GM12878 (cell line): ENCODE measurements around the gene C19orf67. TPM values are rescaled to one million over a fixed set of nuclear protein-coding genes. Genes with fewer than 3 reads are reported as not detected.

Source experiments
- ATAC-seq: fragments of 200-7000 bp; cut with Tn5 transposase; 3 replicates; pipeline ENCODE4 v1.9.1; 2020; ENCODE audit warnings: mild to moderate bottlenecking, moderate library complexity
- BruUV-seq: library from RNA; stranded (reverse); fragments of 400-500 nt; replicated peaks from 2 replicates; lab custom pipeline; 2021; lab: Mats Ljungman, UMichigan
- CTCF ChIA-PET: fragments of 300-600 bp; sonication (Branson Sonifier 250); formaldehyde crosslinking; extraction: SDS; loops from one replicate; lab custom pipeline; 2021; ENCODE audit warnings: inconsistent platforms; lab: Yijun Ruan, JAX
- POLR2A ChIA-PET: fragments of 350-600 bp; formaldehyde crosslinking; extraction: SDS; loops from one replicate; lab custom pipeline; 2021; ENCODE audit warnings: inconsistent platforms; lab: Charles Lee
- RAD21 ChIA-PET: fragments of 300-600 bp; sonication (Branson Sonifier 250); formaldehyde crosslinking; loops from one replicate; lab custom pipeline; 2023; ENCODE audit warnings: antibody characterized with exemption; ENCODE audit not compliant: unreplicated experiment; lab: Charles Lee
- SMC1A ChIA-PET: fragments of 300-600 bp; sonication (Branson Sonifier 250); formaldehyde crosslinking; loops from one replicate; lab custom pipeline; 2023; ENCODE audit not compliant: unreplicated experiment, uncharacterized antibody; lab: Charles Lee
- DNase-seq: peaks from one replicate; pipeline ENCODE4 v3.0.0-alpha.2; 2011; ENCODE audit warnings: low read depth, low spot score
- FAIRE-seq: peaks from 3 replicates; lab custom pipeline; 2011; peaks lifted over from hg19 to GRCh38; lab: Jason Lieb, UNC
- H2AFZ ChIP-seq: 2 replicates; pipeline ENCODE4 v1.6.0; 2011; ENCODE audit warnings: low read depth, low read length, control low read depth; ENCODE audit not compliant: control insufficient read depth
- H3K27ac ChIP-seq: 2 replicates; pipeline ENCODE4 v1.5.1; 2011; ENCODE audit warnings: control low read depth; ENCODE audit not compliant: control insufficient read depth, insufficient read depth
- H3K27me3 ChIP-seq, 2 experiments: replicated peaks in 1 of 2; 2 replicates each; pipeline versions ENCODE4 v1.6.0 to v1.6.1; 2011; ENCODE audit warnings: low read length in 1 of 2; ENCODE audit not compliant: control insufficient read depth in 2 of 2, insufficient read depth in 2 of 2
- H3K36me3 ChIP-seq, 2 experiments: 2 replicates each; pipeline ENCODE4 v1.5.1; 2011; ENCODE audit warnings: low read length in 1 of 2; ENCODE audit not compliant: control insufficient read depth in 2 of 2, insufficient read depth in 2 of 2
- H3K4me1 ChIP-seq: 2 replicates; pipeline ENCODE4 v1.6.1; 2011; ENCODE audit warnings: mild to moderate bottlenecking, low read length, moderate library complexity, mixed read lengths; ENCODE audit not compliant: control insufficient read depth, insufficient read depth
- H3K4me2 ChIP-seq: 2 replicates; pipeline ENCODE4 v1.6.0; 2011; ENCODE audit warnings: control low read depth; ENCODE audit not compliant: control insufficient read depth, insufficient read depth
- H3K4me3 ChIP-seq: fragments of 200-600 bp; sonication (generic); 2 replicates; pipeline ENCODE4 v1.5.1; 2016
- H3K79me2 ChIP-seq: 2 replicates; pipeline ENCODE4 v1.6.0; 2011; ENCODE audit warnings: low read length; ENCODE audit not compliant: control insufficient read depth, insufficient read depth
- H3K9ac ChIP-seq: 2 replicates; pipeline ENCODE4 v1.8.0; 2011; ENCODE audit warnings: low read length, control low read depth, mixed read lengths; ENCODE audit not compliant: control insufficient read depth, insufficient read depth
- H3K9me3 ChIP-seq: replicated peaks from 3 replicates; pipeline ENCODE4 v1.5.1; 2011; ENCODE audit warnings: mild to moderate bottlenecking, low read length; ENCODE audit not compliant: control insufficient read depth, insufficient read depth
- H4K20me1 ChIP-seq: 2 replicates; pipeline ENCODE4 v1.6.0; 2011; ENCODE audit not compliant: control insufficient read depth, insufficient read depth
- CBX5 ChIP-seq: sonication (generic); IDR thresholded peaks from 2 replicates; pipeline ENCODE4 v1.6.1; 2016; ENCODE audit warnings: low read depth, moderate library complexity, mild to moderate bottlenecking, inconsistent platforms
- CREB1 ChIP-seq: IDR thresholded peaks from 2 replicates; pipeline ENCODE4 v1.6.1; 2012; ENCODE audit warnings: low read depth, mild to moderate bottlenecking, inconsistent platforms
- EZH2 ChIP-seq: IDR thresholded peaks from 2 replicates; pipeline ENCODE4 v1.6.1; 2012; ENCODE audit warnings: low read depth, mild to moderate bottlenecking, control low read depth, inconsistent platforms, low read length, borderline replicate concordance; ENCODE audit not compliant: control insufficient read depth
- HCFC1 ChIP-seq: fragments of 150-350 bp; IDR thresholded peaks from 2 replicates; pipeline ENCODE4 v1.6.1; 2014; ENCODE audit warnings: low read length
- IKZF2 ChIP-seq, 2 experiments: fragments of 450-650 bp; IDR thresholded peaks; 2 replicates each; pipeline ENCODE4 v1.6.1; 2017; ENCODE audit warnings: mild to moderate bottlenecking in 2 of 2, moderate library complexity in 2 of 2
- IRF4 ChIP-seq: IDR thresholded peaks from 2 replicates; pipeline ENCODE4 v1.6.1; 2011; ENCODE audit warnings: low read depth, low read length
- MEF2A ChIP-seq: IDR thresholded peaks from 2 replicates; pipeline ENCODE4 v1.6.1; 2011; ENCODE audit warnings: low read depth, mild to moderate bottlenecking, low read length, moderate library complexity; ENCODE audit not compliant: insufficient read depth
- MTA2 ChIP-seq: fragments of 450-650 bp; IDR thresholded peaks from 2 replicates; pipeline ENCODE4 v1.6.1; 2016; ENCODE audit warnings: low read depth, mild to moderate bottlenecking, moderate library complexity
- MTA3 ChIP-seq: IDR thresholded peaks from 2 replicates; pipeline ENCODE4 v1.6.1; 2012; ENCODE audit warnings: low read length, inconsistent platforms, borderline replicate concordance
- NBN ChIP-seq: fragments of 450-650 bp; IDR thresholded peaks from 2 replicates; pipeline ENCODE4 v1.6.1; 2016
- NR2C2 ChIP-seq: IDR thresholded peaks from 2 replicates; pipeline ENCODE4 v1.6.1; 2011; ENCODE audit warnings: borderline replicate concordance, low read depth; ENCODE audit not compliant: control insufficient read depth, insufficient read length
- SMAD1 ChIP-seq: fragments of 450-650 bp; IDR thresholded peaks from 2 replicates; pipeline ENCODE4 v1.6.1; 2018; ENCODE audit warnings: mild to moderate bottlenecking, low read depth; ENCODE audit not compliant: partially characterized antibody
- SMARCA5 ChIP-seq: fragments of 450-650 bp; IDR thresholded peaks from 2 replicates; pipeline ENCODE4 v1.6.1; 2017; ENCODE audit warnings: mild to moderate bottlenecking
- STAT3 ChIP-seq: IDR thresholded peaks from 2 replicates; pipeline ENCODE4 v1.6.1; 2011; ENCODE audit warnings: low read depth, low read length, improper control_type of control experiment
- WGBS: methylation state at CpG from one replicate; pipeline ENCODE4 v1.1.6; 2016; ENCODE audit warnings: low lambda C conversion rate; ENCODE audit not compliant: insufficient replicate concordance, insufficient coverage; ENCODE audit errors: missing lambda C conversion rate; 5-methylcytosine and 5-hydroxymethylcytosine counted together
- in situ Hi-C: fragments of 300-500 bp; cut with MboI; formaldehyde crosslinking; loops from 9 replicates; pipeline ENCODE4 v1.14.3; 2018; ENCODE audit warnings: mixed read lengths
- intact Hi-C: fragments of 100-400 bp; cut with micrococcal nuclease; formaldehyde crosslinking; loops from one replicate; pipeline ENCODE4 v1.14.2; 2022; ENCODE audit not compliant: unreplicated experiment
- polyA plus RNA-seq, 11 experiments: library from polyadenylated mRNA; depleted of rRNA in 4 of 11; unstranded in 6 of 11; stranded (reverse) in 5 of 11; fragments of >200 nt; fragmentation: Nextera tagmentation in 4 of 11; fragmentation: Illumina TruSeq in 1 of 11; extraction: Ambion mirVana in 4 of 11; extraction: Trizol in 1 of 11; gene quantifications; 1 replicate in 1 of 11; 2 replicates in 10 of 11; pipeline versions ENCODE4 v1.2.1 to v1.2.3, GENCODE V29; 2011 to 2016; ENCODE audit warnings: inconsistent platforms in 2 of 11, missing spikeins in 2 of 11, low read depth in 1 of 11
- total RNA-seq, 4 experiments: library from RNA; depleted of rRNA in 3 of 4; stranded (reverse); fragments of >200 nt in 3 of 4; fragmentation: Illumina TruSeq in 1 of 4; extraction: Trizol in 1 of 4; gene quantifications; 2 replicates each; pipeline versions ENCODE4 v1.2.1 to v1.2.3, GENCODE V29; 2013 to 2021
- TF ChIP-seq, protein P1 (sequence below): fragments of 150-350 bp; IDR thresholded peaks from 2 replicates; pipeline ENCODE4 v1.6.1; 2016; ENCODE audit warnings: low read depth, low read length
- TF ChIP-seq, protein P2 (sequence below): IDR thresholded peaks from 2 replicates; pipeline ENCODE4 v1.6.1; 2012; ENCODE audit warnings: low read length, inconsistent platforms
- TF ChIP-seq, protein P3 (sequence below): fragments of 450-650 bp; formaldehyde crosslinking; IDR thresholded peaks from 2 replicates; pipeline ENCODE4 v1.4.0; 2022; ENCODE audit warnings: mild to moderate bottlenecking, moderate library complexity

The C19orf67 gene
- total and polyA plus RNA-seq, 10 of the 15 experiments (the other 5 are each of a cell fraction or from before 2014, with no cell fraction given), result 0.14 TPM; not detected in 9

DNA sequence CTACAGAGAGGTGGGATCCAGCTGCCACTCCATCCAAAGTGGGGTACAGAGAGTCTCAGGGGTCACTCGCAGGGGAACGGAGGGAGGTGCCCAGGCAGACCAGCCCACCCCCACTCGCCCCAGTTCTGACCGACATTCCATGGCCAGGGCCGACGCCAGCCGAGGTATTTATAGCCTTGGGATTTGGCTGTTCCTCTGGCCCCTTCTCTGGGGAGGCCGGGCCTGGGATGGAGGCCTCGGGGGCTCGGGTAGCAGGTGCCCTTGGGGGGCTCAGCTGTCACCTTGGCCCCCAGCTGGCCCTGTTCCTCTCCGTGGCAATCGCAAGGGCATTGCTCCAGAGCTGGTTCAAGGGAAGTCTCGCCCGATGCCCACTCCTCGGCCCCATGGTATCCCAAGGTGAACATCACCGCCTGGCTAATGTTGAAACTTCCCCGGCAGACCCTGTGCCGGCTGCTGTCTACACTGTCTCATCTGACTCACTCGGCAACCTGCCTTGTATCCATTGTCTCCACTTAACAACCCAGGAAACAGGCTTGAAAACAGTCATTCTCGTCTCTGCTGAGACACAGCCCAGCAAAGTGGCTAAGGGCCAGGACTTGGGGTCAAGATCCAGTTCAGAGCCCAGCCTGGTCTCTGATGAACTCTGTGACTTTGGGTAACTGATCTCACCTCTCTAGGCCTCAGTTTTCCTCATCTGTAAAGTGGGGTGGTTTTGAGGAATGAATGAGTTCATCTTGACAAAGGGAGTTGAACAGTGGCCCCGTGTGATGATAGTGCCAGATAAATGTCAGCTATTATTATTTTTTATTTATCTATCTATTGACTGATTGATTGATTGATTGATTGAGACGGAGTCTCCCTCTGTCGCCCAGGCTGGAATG is 22.2 kb upstream of the C19orf67 start:
- in situ Hi-C loops, result no loop called here
- TF ChIP-seq HCFC1 (no peak), MEF2A (no peak), IRF4 (no peak), MTA2 (no peak), STAT3 (no peak), EZH2 (no peak), CBX5 (no peak), NBN (no peak), NR2C2 (no peak), IKZF2 (IDR thresholded peaks at IDR 0.05) (no peak), SMARCA5 (no peak), MTA3 (no peak), CREB1 (no peak), SMAD1 (no peak)
- TF ChIP-seq, protein P1, sequence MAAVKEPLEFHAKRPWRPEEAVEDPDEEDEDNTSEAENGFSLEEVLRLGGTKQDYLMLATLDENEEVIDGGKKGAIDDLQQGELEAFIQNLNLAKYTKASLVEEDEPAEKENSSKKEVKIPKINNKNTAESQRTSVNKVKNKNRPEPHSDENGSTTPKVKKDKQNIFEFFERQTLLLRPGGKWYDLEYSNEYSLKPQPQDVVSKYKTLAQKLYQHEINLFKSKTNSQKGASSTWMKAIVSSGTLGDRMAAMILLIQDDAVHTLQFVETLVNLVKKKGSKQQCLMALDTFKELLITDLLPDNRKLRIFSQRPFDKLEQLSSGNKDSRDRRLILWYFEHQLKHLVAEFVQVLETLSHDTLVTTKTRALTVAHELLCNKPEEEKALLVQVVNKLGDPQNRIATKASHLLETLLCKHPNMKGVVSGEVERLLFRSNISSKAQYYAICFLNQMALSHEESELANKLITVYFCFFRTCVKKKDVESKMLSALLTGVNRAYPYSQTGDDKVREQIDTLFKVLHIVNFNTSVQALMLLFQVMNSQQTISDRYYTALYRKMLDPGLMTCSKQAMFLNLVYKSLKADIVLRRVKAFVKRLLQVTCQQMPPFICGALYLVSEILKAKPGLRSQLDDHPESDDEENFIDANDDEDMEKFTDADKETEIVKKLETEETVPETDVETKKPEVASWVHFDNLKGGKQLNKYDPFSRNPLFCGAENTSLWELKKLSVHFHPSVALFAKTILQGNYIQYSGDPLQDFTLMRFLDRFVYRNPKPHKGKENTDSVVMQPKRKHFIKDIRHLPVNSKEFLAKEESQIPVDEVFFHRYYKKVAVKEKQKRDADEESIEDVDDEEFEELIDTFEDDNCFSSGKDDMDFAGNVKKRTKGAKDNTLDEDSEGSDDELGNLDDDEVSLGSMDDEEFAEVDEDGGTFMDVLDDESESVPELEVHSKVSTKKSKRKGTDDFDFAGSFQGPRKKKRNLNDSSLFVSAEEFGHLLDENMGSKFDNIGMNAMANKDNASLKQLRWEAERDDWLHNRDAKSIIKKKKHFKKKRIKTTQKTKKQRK, result no peak
- TF ChIP-seq, protein P2, sequence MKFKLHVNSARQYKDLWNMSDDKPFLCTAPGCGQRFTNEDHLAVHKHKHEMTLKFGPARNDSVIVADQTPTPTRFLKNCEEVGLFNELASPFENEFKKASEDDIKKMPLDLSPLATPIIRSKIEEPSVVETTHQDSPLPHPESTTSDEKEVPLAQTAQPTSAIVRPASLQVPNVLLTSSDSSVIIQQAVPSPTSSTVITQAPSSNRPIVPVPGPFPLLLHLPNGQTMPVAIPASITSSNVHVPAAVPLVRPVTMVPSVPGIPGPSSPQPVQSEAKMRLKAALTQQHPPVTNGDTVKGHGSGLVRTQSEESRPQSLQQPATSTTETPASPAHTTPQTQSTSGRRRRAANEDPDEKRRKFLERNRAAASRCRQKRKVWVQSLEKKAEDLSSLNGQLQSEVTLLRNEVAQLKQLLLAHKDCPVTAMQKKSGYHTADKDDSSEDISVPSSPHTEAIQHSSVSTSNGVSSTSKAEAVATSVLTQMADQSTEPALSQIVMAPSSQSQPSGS, result no peak
- TF ChIP-seq, protein P3, sequence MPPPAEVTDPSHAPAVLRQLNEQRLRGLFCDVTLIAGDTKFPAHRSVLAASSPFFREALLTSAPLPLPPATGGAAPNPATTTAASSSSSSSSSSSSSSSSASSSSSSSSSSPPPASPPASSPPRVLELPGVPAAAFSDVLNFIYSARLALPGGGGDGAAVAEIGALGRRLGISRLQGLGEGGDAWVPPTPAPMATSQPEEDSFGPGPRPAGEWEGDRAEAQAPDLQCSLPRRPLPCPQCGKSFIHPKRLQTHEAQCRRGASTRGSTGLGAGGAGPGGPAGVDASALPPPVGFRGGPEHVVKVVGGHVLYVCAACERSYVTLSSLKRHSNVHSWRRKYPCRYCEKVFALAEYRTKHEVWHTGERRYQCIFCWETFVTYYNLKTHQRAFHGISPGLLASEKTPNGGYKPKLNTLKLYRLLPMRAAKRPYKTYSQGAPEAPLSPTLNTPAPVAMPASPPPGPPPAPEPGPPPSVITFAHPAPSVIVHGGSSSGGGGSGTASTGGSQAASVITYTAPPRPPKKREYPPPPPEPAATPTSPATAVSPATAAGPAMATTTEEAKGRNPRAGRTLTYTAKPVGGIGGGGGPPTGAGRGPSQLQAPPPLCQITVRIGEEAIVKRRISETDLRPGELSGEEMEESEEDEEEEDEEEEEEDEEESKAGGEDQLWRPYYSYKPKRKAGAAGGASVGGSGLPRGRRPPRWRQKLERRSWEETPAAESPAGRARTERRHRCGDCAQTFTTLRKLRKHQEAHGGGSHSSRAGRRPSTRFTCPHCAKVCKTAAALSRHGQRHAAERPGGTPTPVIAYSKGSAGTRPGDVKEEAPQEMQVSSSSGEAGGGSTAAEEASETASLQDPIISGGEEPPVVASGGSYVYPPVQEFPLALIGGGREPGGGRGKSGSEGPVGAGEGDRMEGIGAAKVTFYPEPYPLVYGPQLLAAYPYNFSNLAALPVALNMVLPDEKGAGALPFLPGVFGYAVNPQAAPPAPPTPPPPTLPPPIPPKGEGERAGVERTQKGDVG (CRISPR knock-in tag), result no peak

More for the DNA sequence above, 22.2 kb upstream of the C19orf67 start:
- DNase-seq (no peak), FAIRE-seq (no peak), ATAC-seq (no peak)
- intact Hi-C loops, result no loop called here
- POLR2A ChIA-PET, result no interaction called here
- Histone ChIP-seq H3K9me3 (no peaks in the 10 kb centered on the region), H3K4me1 (no peaks in the 10 kb centered on the region), H2AFZ (no peak overlapping the region), H3K27me3 (no peaks in the 10 kb centered on the region), H3K4me3 (no peak overlapping the region), H3K27ac (no peak overlapping the region), H3K4me2 (no peak overlapping the region), H4K20me1 (no peaks in the 10 kb centered on the region), H3K36me3 (peaks cover 0 to 3% of the 10 kb centered on the region in 2 experiments; a peak in 2 of 4 replicates), H3K79me2 (no peaks in the 10 kb centered on the region), H3K9ac (no peak overlapping the region)
- no TSS peak for BruUV-seq
- RAD21 ChIA-PET, result no interaction called here
- SMC1A ChIA-PET, result no interaction called here
- CTCF ChIA-PET, result no interaction called here
- 92% methylated on average over 23 of the region's 23 CpGs for WGBS
